Measurements from ENCODE around the gene TAPBPL. TPM values are rescaled to one million over a fixed set of nuclear protein-coding genes. Genes with fewer than 3 reads are reported as not detected.

Gene TAPBPL
- total and polyA plus RNA-seq, 2 of the 13 experiments (the other 11 are each of a cell fraction or from before 2014, with no cell fraction given) = 10.0 to 14.5 TPM

DNA sequence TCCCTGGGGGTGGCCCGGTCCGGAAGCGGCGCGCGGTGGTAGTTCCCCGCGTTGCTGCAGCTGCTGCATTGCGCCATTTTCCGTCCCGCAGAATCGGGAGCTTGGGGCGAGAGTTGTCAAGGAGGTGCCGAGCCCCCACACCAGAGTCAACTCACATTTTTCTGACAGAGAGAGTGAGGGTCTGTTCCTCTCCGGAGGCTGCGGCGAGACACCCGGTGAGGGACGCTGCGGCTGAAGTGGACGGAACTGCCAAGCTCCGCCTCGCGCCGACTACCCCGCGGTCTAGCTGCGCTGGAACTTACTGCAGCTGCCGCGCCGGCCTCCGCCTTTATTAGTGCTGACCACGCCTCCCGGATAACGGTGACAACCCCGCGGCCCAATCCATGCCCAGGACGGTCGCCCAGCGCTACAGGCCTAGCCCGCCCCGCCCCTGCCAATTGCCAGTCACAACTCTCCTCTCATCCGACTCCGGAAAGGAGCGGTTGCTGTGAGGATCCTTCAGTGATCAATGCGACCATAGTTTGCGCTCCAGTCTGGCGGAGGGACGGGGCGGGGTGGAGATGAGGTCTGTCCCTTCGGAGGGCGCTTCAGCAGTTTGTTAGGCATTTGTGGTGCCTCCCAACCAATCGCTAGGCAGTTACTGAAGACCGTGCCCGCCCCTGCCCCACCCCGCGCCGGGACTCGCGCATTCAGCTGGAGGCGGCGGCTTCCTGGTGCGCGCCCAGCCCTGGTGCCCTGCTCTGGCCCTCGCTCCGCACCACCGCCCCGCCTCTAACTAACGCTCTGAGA, 18.7 kb downstream of the TAPBPL start, which contains the start of gene VAMP1 (continued):
- peak; percentile 93 for TF ChIP-seq NFYC (CRISPR knock-in tag; IDR thresholded peaks at IDR 0.05)
- no peak; the same call in 1 of the 2 replicates for TF ChIP-seq THYN1 (CRISPR knock-in tag; IDR thresholded peaks at IDR 0.05; ENCODE audit: borderline replicate concordance, low read depth)
- no peak for TF ChIP-seq NCOA5 (CRISPR knock-in tag; IDR thresholded peaks at IDR 0.05)
- peak; percentile 35; the same call in 1 of the 2 replicates for TF ChIP-seq ZFP37 (CRISPR knock-in tag; IDR thresholded peaks at IDR 0.05; ENCODE audit: borderline replicate concordance)
- TF ChIP-seq ZBTB7B (CRISPR knock-in tag; IDR thresholded peaks at IDR 0.05) = peak; percentile 43
- TF ChIP-seq ZNF879 (CRISPR knock-in tag; IDR thresholded peaks at IDR 0.05) = no peak
- no peak; the same call in 1 of the 2 replicates for TF ChIP-seq CREBL2 (CRISPR knock-in tag; IDR thresholded peaks at IDR 0.05; ENCODE audit: borderline replicate concordance)
- peak; percentile 49; the same call in 1 of the 2 replicates for TF ChIP-seq RELA (CRISPR knock-in tag; IDR thresholded peaks at IDR 0.05)
- 0 out of 2 replicates have a peak, but pooled peaks have one; percentile 42 for TF ChIP-seq RBAK (CRISPR knock-in tag; IDR thresholded peaks at IDR 0.05)
- no peak for TF ChIP-seq SIN3B (IDR thresholded peaks at IDR 0.05; ENCODE audit: low read length)
- TF ChIP-seq THAP9 (CRISPR knock-in tag; IDR thresholded peaks at IDR 0.05; ENCODE audit: borderline replicate concordance) = peak; percentile 56; the same call in 1 of the 2 replicates
- TF ChIP-seq BATF2 (CRISPR knock-in tag; IDR thresholded peaks at IDR 0.05) = no peak; the same call in 1 of the 2 replicates
- TF ChIP-seq DPF2 (CRISPR knock-in tag; IDR thresholded peaks at IDR 0.05; ENCODE audit: borderline replicate concordance, low read depth) = no peak; the same call in 1 of the 2 replicates
- no peak for TF ChIP-seq NFIC (IDR thresholded peaks at IDR 0.05; ENCODE audit: low read length)
- TF ChIP-seq TCF7 (IDR thresholded peaks at IDR 0.05; ENCODE audit: low read depth) = no peak
- TF ChIP-seq CBX2 (IDR thresholded peaks at IDR 0.05; ENCODE audit: low read depth, low read length) = no peak
- TF ChIP-seq CBX2 (CRISPR knock-in tag; IDR thresholded peaks at IDR 0.05; ENCODE audit: low read depth) = no peak
- no peak for TF ChIP-seq ZNF510 (CRISPR knock-in tag; IDR thresholded peaks at IDR 0.05; ENCODE audit: low read depth)
- TF ChIP-seq GPBP1L1 (CRISPR knock-in tag; IDR thresholded peaks at IDR 0.05) = no peak
- TF ChIP-seq NFKB2 (CRISPR knock-in tag; IDR thresholded peaks at IDR 0.05; ENCODE audit: borderline replicate concordance) = no peak; the same call in 1 of the 2 replicates
- peak; percentile 99 for TF ChIP-seq DR1 (CRISPR knock-in tag; IDR thresholded peaks at IDR 0.05)
- TF ChIP-seq, protein P1, sequence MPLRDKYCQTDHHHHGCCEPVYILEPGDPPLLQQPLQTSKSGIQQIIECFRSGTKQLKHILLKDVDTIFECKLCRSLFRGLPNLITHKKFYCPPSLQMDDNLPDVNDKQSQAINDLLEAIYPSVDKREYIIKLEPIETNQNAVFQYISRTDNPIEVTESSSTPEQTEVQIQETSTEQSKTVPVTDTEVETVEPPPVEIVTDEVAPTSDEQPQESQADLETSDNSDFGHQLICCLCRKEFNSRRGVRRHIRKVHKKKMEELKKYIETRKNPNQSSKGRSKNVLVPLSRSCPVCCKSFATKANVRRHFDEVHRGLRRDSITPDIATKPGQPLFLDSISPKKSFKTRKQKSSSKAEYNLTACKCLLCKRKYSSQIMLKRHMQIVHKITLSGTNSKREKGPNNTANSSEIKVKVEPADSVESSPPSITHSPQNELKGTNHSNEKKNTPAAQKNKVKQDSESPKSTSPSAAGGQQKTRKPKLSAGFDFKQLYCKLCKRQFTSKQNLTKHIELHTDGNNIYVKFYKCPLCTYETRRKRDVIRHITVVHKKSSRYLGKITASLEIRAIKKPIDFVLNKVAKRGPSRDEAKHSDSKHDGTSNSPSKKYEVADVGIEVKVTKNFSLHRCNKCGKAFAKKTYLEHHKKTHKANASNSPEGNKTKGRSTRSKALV (CRISPR knock-in tag; IDR thresholded peaks at IDR 0.05) = peak; percentile 25; the same call in 1 of the 2 replicates

All from HepG2 (cell line).